ENCODE results near the gene CNTNAP2. TPM values are rescaled to one million over a fixed set of nuclear protein-coding genes. Genes with fewer than 3 reads are reported as not detected.

The CNTNAP2 gene
- total and polyA plus RNA-seq, 2 of the 8 experiments (the other 6 are each of a cell fraction or from before 2014, with no cell fraction given) = 27.9 to 71.0 TPM

GRCh38 chr7:147912946-147913638 is 1796.5 kb downstream of the CNTNAP2 start:
- H3K9me3 ChIP-seq (ENCODE audit: insufficient read depth in 2 of 2, low read depth in 1 of 2, low read length in 1 of 2) = no peaks in the 10 kb centered on the region
- no peaks in the 10 kb centered on the region for H3K23me2 ChIP-seq (ENCODE audit: low read depth, low read length)
- no peak overlapping the region for H3K18ac ChIP-seq (ENCODE audit: extremely low read depth, low read length)
- no peak overlapping the region for H3K23ac ChIP-seq (ENCODE audit: insufficient read length)
- H3K4me3 ChIP-seq (ENCODE audit: extremely low read depth in 1 of 4, insufficient read depth in 2 of 4, low read depth in 3 of 4, low read length in 4 of 4) = no peak overlapping the region
- no peak for FAIRE-seq
- no peaks in the 10 kb centered on the region for H3K79me2 ChIP-seq (ENCODE audit: control insufficient read depth in 1 of 2, insufficient read depth in 2 of 2, low read length in 2 of 2)
- no peak overlapping the region for H3K56ac ChIP-seq (replicated peaks; ENCODE audit: insufficient read length, low read depth, low read length)
- no peaks in the 10 kb centered on the region for H3K79me1 ChIP-seq (ENCODE audit: low read depth, low read length)
- H2AFZ ChIP-seq (ENCODE audit: low read length) = no peak overlapping the region
- H2BK5ac ChIP-seq (ENCODE audit: low read depth, low read length) = no peak overlapping the region
- H4K20me1 ChIP-seq (replicated peaks in 1 of 2; ENCODE audit: control insufficient read depth in 1 of 2, insufficient read depth in 2 of 2, low read length in 2 of 2) = no peaks in the 10 kb centered on the region
- H3K4ac ChIP-seq (replicated peaks; ENCODE audit: insufficient read length, low read depth, low read length) = no peak overlapping the region
- H3K27me3 ChIP-seq (replicated peaks in 1 of 4; ENCODE audit: control insufficient read depth in 3 of 4, extremely low read depth in 1 of 4, insufficient read depth in 3 of 4, low read length in 3 of 4) = no peaks in the 10 kb centered on the region
- no peak for DNase-seq (ENCODE audit: low read depth in 1 of 2, low spot score in 2 of 2)
- no peaks in the 10 kb centered on the region for H3K36me3 ChIP-seq (ENCODE audit: control insufficient read depth in 2 of 4, insufficient read depth in 4 of 4, low read length in 3 of 4)
- no peak overlapping the region for H3K9ac ChIP-seq (replicated peaks in 1 of 4; ENCODE audit: extremely low read depth in 1 of 4, low read depth in 3 of 4, low read length in 3 of 4)
- no peak overlapping the region for H3K4me2 ChIP-seq (ENCODE audit: insufficient read depth in 1 of 2, low read depth in 2 of 2, low read length in 2 of 2)
- no peak overlapping the region for H2BK12ac ChIP-seq (ENCODE audit: low read depth, low read length)
- no peak overlapping the region for H2BK20ac ChIP-seq (ENCODE audit: low read length)
- H2BK120ac ChIP-seq (replicated peaks; ENCODE audit: low read depth, low read length) = no peak overlapping the region
- no peak overlapping the region for H3K27ac ChIP-seq (ENCODE audit: low read depth, low read length)
- ChIA-PET POLR2A (ENCODE audit: partially characterized antibody) (interaction anchor here (0.6 kb wide), 1 partner anchor 12 kb away, joined by 3 read pairs; no protein-coding TSS in a partner anchor), CTCF (ENCODE audit: partially characterized antibody) (interaction anchor here (0.8 to 1.6 kb wide), 4 partner anchors 12 to 366 kb away, joined by 3 to 6 read pairs (median 4); no protein-coding TSS in a partner anchor)
- no peak overlapping the region for H3K14ac ChIP-seq (ENCODE audit: insufficient read length)
- 86% methylated on average over 2 of the region's 2 CpGs; no CpG with 5 or more reads in 1 of the 2 experiments for WGBS, 2 experiments (ENCODE audit: extremely low coverage in 1 of 2, insufficient coverage in 1 of 2, insufficient read length in 1 of 2, insufficient replicate concordance in 2 of 2, low coverage in 1 of 2, low lambda C conversion rate in 2 of 2, missing lambda C conversion rate in 1 of 2)
- H3K4me1 ChIP-seq (replicated peaks in 1 of 4; ENCODE audit: control insufficient read depth in 3 of 4, insufficient read depth in 4 of 4, low read length in 3 of 4) = peaks cover 0 to 7% (median 3%) of the 10 kb centered on the region in 4 experiments; a peak in 2 of 7 replicates
- no peak for TF ChIP-seq E2F6 (IDR thresholded peaks at IDR 0.05)
- TF ChIP-seq NANOG (IDR thresholded peaks at IDR 0.05; ENCODE audit: insufficient read depth, low read depth, low read length, poor library complexity, severe bottlenecking) = no peak
- no peak for TF ChIP-seq KDM1A (IDR thresholded peaks at IDR 0.05; ENCODE audit: borderline replicate concordance, low read length)
- TF ChIP-seq CBX8 (IDR thresholded peaks at IDR 0.05; ENCODE audit: borderline replicate concordance, low read depth, low read length) = no peak
- no peak for TF ChIP-seq CHD2 (IDR thresholded peaks at IDR 0.05; ENCODE audit: low read length)
- no peak for TF ChIP-seq TCF12 (IDR thresholded peaks at IDR 0.05; ENCODE audit: low read depth, low read length)
- no peak for TF ChIP-seq KDM5A (IDR thresholded peaks at IDR 0.05; ENCODE audit: low read length)
- no peak for TF ChIP-seq SIX5 (IDR thresholded peaks at IDR 0.05; ENCODE audit: low read depth, low read length)
- no peak overlapping the region for H2BK15ac ChIP-seq (ENCODE audit: low read length)
- H2AK5ac ChIP-seq (ENCODE audit: low read depth, low read length) = no peak overlapping the region
- H4K91ac ChIP-seq (replicated peaks; ENCODE audit: insufficient read length, low read length) = no peak overlapping the region
- no peak overlapping the region for H4K5ac ChIP-seq (ENCODE audit: insufficient read length, low read depth, low read length)
- no peak overlapping the region for H4K8ac ChIP-seq (ENCODE audit: extremely low read depth, insufficient read depth, low read length)
